Fibroblast of the aortic adventitia (primary cell): ENCODE data around the gene ITPR1. TPM values are rescaled to one million over a fixed set of nuclear protein-coding genes. Genes with fewer than 3 reads are reported as not detected.

Experiments used
- DNase-seq: peaks from one replicate; pipeline ENCODE4 v3.0.0-alpha.2; 2010; ENCODE audit warnings: low read depth
- H3K4me3 ChIP-seq: 2 replicates; pipeline ENCODE4 v1.5.1; 2011; ENCODE audit warnings: low read depth, mild to moderate bottlenecking, control low read depth, low read length, moderate library complexity
- total RNA-seq: library from RNA; depleted of rRNA; stranded (reverse); fragments of >200 nt; gene quantifications from 2 replicates; pipeline ENCODE4 v1.2.3, GENCODE V29; 2012; ENCODE audit warnings: low replicate concordance
- TF ChIP-seq, protein P1 (sequence below): IDR thresholded peaks from 2 replicates; pipeline ENCODE4 v1.5.1; 2011; ENCODE audit warnings: mild to moderate bottlenecking, low read length, control low read depth, inconsistent platforms; ENCODE audit not compliant: insufficient read depth

Gene ITPR1
- total RNA-seq, 1 donor = 8.9 TPM

DNA sequence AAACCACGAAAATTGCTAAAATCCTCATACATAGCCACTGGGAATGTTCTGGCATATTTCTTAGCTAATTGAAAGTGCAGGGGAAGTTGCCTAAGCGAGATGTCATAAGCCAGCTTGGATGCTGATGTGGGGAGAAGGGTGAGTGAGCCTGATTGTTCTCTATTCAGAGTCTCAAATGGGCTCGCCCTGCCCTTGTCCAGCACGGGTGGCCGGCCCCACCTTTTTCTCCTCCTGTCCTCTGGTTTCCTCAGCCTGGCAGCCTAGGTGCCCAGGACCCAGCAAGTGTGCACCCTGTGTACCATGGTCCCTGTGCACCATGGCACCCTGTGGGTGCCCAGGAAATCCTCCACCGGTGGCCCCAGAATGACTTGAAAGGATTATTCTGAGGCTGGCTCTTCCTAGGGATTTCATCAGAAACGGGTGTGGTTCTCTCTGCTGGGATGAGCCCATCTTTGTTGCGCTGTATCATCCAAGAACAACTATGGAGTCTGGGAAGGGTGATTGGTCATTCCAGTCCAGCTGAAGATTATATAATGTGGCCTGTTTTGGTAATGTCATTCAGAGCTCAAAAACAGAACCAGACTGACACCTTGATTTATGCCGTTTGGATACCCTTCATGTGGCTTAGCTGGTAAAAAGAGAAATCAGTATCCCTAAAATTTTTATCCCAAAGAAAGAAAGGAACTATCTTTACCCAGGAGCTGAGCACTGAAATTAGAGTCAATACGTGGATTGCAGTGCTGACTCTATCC, 335.3 kb downstream of the ITPR1 start:
- TF ChIP-seq, protein P1, sequence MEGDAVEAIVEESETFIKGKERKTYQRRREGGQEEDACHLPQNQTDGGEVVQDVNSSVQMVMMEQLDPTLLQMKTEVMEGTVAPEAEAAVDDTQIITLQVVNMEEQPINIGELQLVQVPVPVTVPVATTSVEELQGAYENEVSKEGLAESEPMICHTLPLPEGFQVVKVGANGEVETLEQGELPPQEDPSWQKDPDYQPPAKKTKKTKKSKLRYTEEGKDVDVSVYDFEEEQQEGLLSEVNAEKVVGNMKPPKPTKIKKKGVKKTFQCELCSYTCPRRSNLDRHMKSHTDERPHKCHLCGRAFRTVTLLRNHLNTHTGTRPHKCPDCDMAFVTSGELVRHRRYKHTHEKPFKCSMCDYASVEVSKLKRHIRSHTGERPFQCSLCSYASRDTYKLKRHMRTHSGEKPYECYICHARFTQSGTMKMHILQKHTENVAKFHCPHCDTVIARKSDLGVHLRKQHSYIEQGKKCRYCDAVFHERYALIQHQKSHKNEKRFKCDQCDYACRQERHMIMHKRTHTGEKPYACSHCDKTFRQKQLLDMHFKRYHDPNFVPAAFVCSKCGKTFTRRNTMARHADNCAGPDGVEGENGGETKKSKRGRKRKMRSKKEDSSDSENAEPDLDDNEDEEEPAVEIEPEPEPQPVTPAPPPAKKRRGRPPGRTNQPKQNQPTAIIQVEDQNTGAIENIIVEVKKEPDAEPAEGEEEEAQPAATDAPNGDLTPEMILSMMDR = no peak
- DNase-seq = peak; percentile 91
- no peak overlapping the region for H3K4me3 ChIP-seq

DNA sequence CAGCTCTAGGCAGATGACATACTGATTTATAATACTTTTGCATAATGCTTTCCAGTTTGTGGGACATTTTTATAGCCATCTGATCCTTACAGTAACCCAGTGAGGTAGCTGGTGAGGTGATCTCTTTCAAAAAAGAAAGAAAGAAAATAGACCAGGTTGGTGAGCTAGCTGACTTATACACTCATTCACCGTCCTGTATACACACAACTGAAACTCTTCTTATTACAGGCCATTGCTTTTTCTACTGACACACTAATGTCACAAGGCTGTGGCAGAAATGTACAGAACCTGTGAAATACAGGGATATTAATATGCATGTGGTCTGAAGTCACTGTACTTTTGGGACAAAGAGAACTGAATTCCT, 335.9 kb downstream of the ITPR1 start:
- no peak for DNase-seq
- TF ChIP-seq, protein P1 = no peak
- H3K4me3 ChIP-seq = no peak overlapping the region

DNA sequence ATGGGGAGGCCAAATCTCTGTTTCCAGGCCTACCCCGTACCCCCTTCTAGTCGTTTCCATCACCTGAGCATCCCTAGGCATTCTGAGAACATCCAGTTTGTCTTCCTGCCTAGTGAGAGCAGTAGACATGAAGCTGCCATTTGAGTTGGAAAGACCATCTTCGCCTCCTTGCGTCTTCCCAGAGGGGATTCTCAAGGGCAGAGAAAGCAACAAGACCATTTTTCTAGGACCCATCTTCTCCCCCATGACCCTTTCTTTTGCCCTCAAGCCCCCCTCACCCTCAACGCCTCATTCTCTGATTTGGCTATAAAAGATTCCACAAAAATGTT, 337.4 kb downstream of the ITPR1 start:
- DNase-seq = no peak
- H3K4me3 ChIP-seq = no peak overlapping the region
- TF ChIP-seq, protein P1 = no peak

DNA sequence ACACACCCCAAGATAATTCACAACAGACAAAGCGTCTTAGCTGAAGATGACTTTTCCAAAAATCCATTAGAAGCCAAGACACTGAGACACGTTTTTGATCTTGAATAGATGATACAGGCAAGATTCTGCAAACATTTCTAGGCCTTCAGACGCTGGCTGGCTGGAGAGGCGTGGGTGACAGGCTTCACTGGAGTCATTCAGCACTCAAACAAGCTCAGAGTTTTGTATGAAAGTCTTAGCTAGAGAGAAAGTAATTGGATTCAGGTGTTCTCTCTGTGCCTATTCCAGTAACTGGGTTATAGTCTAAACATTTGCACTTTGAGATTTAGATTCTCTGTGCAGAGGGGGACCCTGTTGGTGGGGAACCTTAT, 338.4 kb downstream of the ITPR1 start:
- H3K4me3 ChIP-seq = no peak overlapping the region
- TF ChIP-seq, protein P1 = no peak
- DNase-seq = no peak

DNA sequence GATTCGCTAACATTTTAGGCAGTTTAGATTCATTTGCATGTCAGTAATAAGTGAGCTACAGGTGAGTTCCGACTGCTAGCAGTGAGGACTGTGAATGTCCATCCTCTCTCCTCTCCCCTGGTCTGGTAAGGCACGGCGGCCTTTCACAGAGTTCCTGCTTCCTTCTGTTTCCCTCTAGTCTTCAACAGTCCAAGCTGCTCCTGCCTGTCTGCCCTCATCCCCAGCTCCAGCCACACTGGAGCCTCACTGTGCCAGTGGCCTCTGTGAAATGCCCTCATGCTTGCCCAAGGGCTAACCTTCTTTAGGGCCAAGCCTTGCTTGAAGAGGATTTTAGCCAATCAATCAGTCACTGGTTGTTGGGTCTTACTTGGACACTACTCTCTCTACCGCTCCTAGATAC, 340.3 kb downstream of the ITPR1 start:
- no peak overlapping the region for H3K4me3 ChIP-seq
- DNase-seq = no peak
- TF ChIP-seq, protein P1 = no peak

DNA sequence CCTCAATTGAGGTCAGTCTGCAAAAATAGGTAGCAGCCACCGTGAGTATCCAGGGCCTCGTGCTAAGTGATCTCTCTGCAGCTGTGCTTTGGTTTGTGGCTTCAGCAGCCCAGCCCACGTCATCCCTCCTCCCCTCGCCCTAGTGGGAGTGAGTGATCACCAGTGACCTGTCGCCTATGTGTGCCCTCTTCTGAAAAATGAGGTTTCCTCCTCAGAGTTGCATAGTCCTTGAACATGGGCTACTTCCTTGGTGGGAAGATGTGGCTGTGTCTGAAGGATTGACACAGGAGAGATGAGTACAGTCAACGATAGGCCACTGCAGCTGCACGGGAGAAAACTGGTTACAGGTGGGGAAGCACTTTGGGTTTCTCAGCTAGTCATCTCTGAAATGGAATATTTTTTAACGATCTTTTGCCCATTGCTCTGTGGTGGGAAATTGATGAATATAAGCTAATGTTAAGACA, 341.3 kb downstream of the ITPR1 start:
- H3K4me3 ChIP-seq = no peak overlapping the region
- no peak for DNase-seq
- TF ChIP-seq, protein P1 = no peak

DNA sequence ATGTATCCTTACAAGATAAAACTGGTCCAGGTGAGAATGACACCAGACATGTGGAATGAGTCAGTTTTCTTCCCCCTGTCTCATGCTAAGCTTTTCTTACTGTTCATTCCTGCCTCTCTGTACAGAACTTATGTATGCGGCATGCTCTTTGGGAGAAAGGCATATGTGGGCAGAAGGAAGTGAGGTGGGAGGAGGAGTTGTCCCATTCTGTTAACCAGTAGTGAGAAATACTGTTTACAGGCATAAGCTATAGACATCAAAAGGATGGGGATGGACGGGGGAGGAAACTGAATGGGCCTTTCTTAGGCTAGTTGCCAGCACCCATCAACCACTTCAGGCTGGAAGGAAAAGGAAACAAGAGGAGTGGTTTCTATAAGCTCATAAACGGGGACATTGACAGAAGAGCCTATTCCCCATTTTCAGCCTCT, 342.5 kb downstream of the ITPR1 start:
- no peak overlapping the region for H3K4me3 ChIP-seq
- TF ChIP-seq, protein P1 = no peak
- no peak for DNase-seq
